ENCODE results near the gene PGAP1.

- TF ChIP-seq POLR2A (IDR thresholded peaks at IDR 0.05) = no peak
- TF ChIP-seq CTCF (IDR thresholded peaks at IDR 0.05) = no peak
- TF ChIP-seq POLR2AphosphoS5 (IDR thresholded peaks at IDR 0.05) = no peak
- no peak for TF ChIP-seq EP300 (IDR thresholded peaks at IDR 0.05)
Observed at GRCh38 chr2:196966061-196966460, 39.6 kb upstream of the PGAP1 start.
